Panc1 (cell line): ENCODE measurements around the gene DHDH. TPM values are rescaled to one million over a fixed set of nuclear protein-coding genes. Genes with fewer than 3 reads are reported as not detected.

Source experiments
- ATAC-seq: fragments of 200-7000 bp; cut with Tn5 transposase; 2 replicates; pipeline ENCODE4 v1.9.1; 2020; ENCODE audit warnings: mild to moderate bottlenecking, moderate library complexity
- BruUV-seq: library from RNA; stranded (reverse); fragments of 400-500 nt; replicated peaks from 2 replicates; lab custom pipeline; 2021; lab: Mats Ljungman, UMichigan
- CTCF ChIA-PET: fragments of 300-600 bp; sonication (Branson Sonifier 250); formaldehyde crosslinking; loops from one replicate; lab custom pipeline; 2022; ENCODE audit warnings: antibody characterized with exemption; lab: Charles Lee
- POLR2A ChIA-PET: fragments of 300-600 bp; sonication (Branson Sonifier 250); formaldehyde crosslinking; loops from one replicate; lab custom pipeline; 2022; ENCODE audit warnings: antibody characterized with exemption; lab: Charles Lee
- DNase-seq: peaks from one replicate; pipeline ENCODE4 v3.0.0-alpha.2; 2010; ENCODE audit warnings: low read depth, low spot score
- H3K27ac ChIP-seq: 2 replicates; pipeline ENCODE4 v1.5.1; 2011; ENCODE audit warnings: mild to moderate bottlenecking, low read length, inconsistent platforms
- H3K27me3 ChIP-seq: fragments of 200-500 bp; sonication (Bioruptor generic); 2 replicates; pipeline ENCODE4 v1.6.0; 2014; ENCODE audit warnings: low read length, inconsistent platforms; ENCODE audit not compliant: control insufficient read depth, insufficient read depth
- H3K36me3 ChIP-seq: fragments of 200-500 bp; sonication (Bioruptor generic); 2 replicates; pipeline ENCODE4 v1.5.1; 2014; ENCODE audit warnings: inconsistent platforms, mild to moderate bottlenecking, low read length, moderate library complexity; ENCODE audit not compliant: control insufficient read depth, insufficient read depth
- H3K4me1 ChIP-seq: 2 replicates; pipeline ENCODE4 v1.5.1; 2011; ENCODE audit warnings: inconsistent platforms, mild to moderate bottlenecking, low read length, moderate library complexity; ENCODE audit not compliant: control insufficient read depth, insufficient read depth
- H3K4me3 ChIP-seq, 2 experiments: 2 replicates each; pipeline ENCODE4 v1.5.1; 2011 to 2012; ENCODE audit warnings: low read depth in 2 of 2, low read length in 2 of 2, mild to moderate bottlenecking in 2 of 2, inconsistent platforms in 1 of 2, moderate library complexity in 1 of 2
- H3K9me3 ChIP-seq: fragments of 200-500 bp; sonication (Bioruptor generic); 2 replicates; pipeline ENCODE4 v1.5.1; 2014; ENCODE audit warnings: low read depth, mild to moderate bottlenecking, inconsistent platforms, low read length, moderate library complexity; ENCODE audit not compliant: control insufficient read depth, insufficient read depth
- CTCF ChIP-seq: fragments of 450-650 bp; IDR thresholded peaks from 2 replicates; pipeline ENCODE4 v1.5.1; 2017; ENCODE audit warnings: mild to moderate bottlenecking
- POLR2AphosphoS5 ChIP-seq: IDR thresholded peaks from 2 replicates; pipeline ENCODE4 v1.6.1; 2012; ENCODE audit warnings: mild to moderate bottlenecking, low read depth, low read length, moderate library complexity
- REST ChIP-seq, 2 experiments: IDR thresholded peaks; 2 replicates each; pipeline ENCODE4 v1.6.1; 2011 to 2012; ENCODE audit warnings: low read depth in 2 of 2, control low read depth in 1 of 2, low read length in 1 of 2, mild to moderate bottlenecking in 1 of 2, moderate library complexity in 1 of 2; ENCODE audit not compliant: insufficient read depth in 1 of 2
- SIN3A ChIP-seq: IDR thresholded peaks from 2 replicates; pipeline ENCODE4 v1.6.1; 2012; ENCODE audit warnings: low read depth, mild to moderate bottlenecking, low read length, moderate library complexity, borderline replicate concordance; ENCODE audit not compliant: insufficient read depth
- TCF7L2 ChIP-seq: IDR thresholded peaks from 2 replicates; pipeline ENCODE4 v1.6.1; 2011; ENCODE audit warnings: mild to moderate bottlenecking, low read depth, low read length, inconsistent platforms
- in situ Hi-C: cut with HindIII; loops from 2 replicates; pipeline ENCODE4 v1.10.0; 2016; ENCODE audit warnings: low sequenced_read_pairs, low pct_unique_long_range_greater_than_20kb
- intact Hi-C: fragments of 100-400 bp; cut with micrococcal nuclease; formaldehyde crosslinking; loops from one replicate; pipeline ENCODE4 v1.10.0; 2022; ENCODE audit not compliant: unreplicated experiment
- total RNA-seq: library from RNA; stranded (reverse); gene quantifications from one replicate; pipeline ENCODE4 v1.2.1, GENCODE V29; 2021; ENCODE audit not compliant: unreplicated experiment

Gene DHDH
- total RNA-seq, 1 experiment from 2014 or later, result 0.85 TPM

GRCh38 chr19:48965806-48966540, 32.5 kb downstream of the DHDH start:
- TF ChIP-seq TCF7L2 (no peak; the same call in 1 of the 2 replicates), REST (IDR thresholded peaks at IDR 0.05; ENCODE audit: insufficient read depth in 1 of 2, low read depth in 2 of 2, low read length in 1 of 2) (no peak), SIN3A (no peak), CTCF (no peak), POLR2AphosphoS5 (no peak)
- H3K27ac ChIP-seq, result peak overlapping the region; percentile 81
- no peaks in the 10 kb centered on the region for H3K9me3 ChIP-seq
- DNase-seq (no peak), ATAC-seq (peak; percentile 45)
- ChIA-PET CTCF (interaction anchor here (0.6 kb wide), 1 partner anchor 177 kb away, joined by 8 read pairs; no protein-coding TSS in a partner anchor), POLR2A (interaction anchor here (0.6 to 1.3 kb wide), 3 partner anchors 18 to 175 kb away, joined by 3 to 5 read pairs (median 3); partner anchors contain the start of gene RUVBL2)
- intact Hi-C loops, result no loop called here
- TSS peak; percentile 98 for BruUV-seq
- peaks cover 2% of the 10 kb centered on the region for H3K36me3 ChIP-seq
- peak overlapping the region; percentile 77 to 84 for H3K4me3 ChIP-seq
- H3K27me3 ChIP-seq, result no peaks in the 10 kb centered on the region
- in situ Hi-C loops, result no loop called here
- peaks cover 43% of the 10 kb centered on the region for H3K4me1 ChIP-seq

- DNase-seq (no peak), ATAC-seq (no peak)
- Histone ChIP-seq H3K9me3 (no peaks in the 10 kb centered on the region), H3K4me1 (peaks cover 39% of the 10 kb centered on the region), H3K27ac (peak overlapping the region; percentile 81), H3K27me3 (no peaks in the 10 kb centered on the region), H3K4me3 (peak overlapping the region; percentile 77 to 84), H3K36me3 (peaks cover 2% of the 10 kb centered on the region)
- no TSS peak for BruUV-seq
- CTCF ChIA-PET, result interaction anchor here (0.6 kb wide), 1 partner anchor 177 kb away, joined by 8 read pairs; no protein-coding TSS in a partner anchor
- in situ Hi-C loops (no loop called here), intact Hi-C loops (no loop called here)
- POLR2A ChIA-PET, result interaction anchor here (0.6 to 1.3 kb wide), 5 partner anchors 14 to 176 kb away, joined by 3 to 20 read pairs (median 3); partner anchors contain the start of gene RUVBL2
- TF ChIP-seq REST (IDR thresholded peaks at IDR 0.05; ENCODE audit: insufficient read depth in 1 of 2, low read depth in 2 of 2, low read length in 1 of 2), result no peak
- TF ChIP-seq TCF7L2, result no peak
- TF ChIP-seq POLR2AphosphoS5, result no peak
- no peak for TF ChIP-seq CTCF
- TF ChIP-seq SIN3A, result no peak
Measured at GRCh38 chr19:48966541-48967345, 33.2 kb downstream of the DHDH start.
